K562 (cell line): Measurements from ENCODE around the gene GDF9. TPM values are rescaled to one million over a fixed set of nuclear protein-coding genes. Genes with fewer than 3 reads are reported as not detected.

Source experiments
- ARID4B ChIP-seq: sonication (generic); formaldehyde crosslinking; IDR thresholded peaks from 2 replicates; pipeline ENCODE4 v1.8.0; 2022; ENCODE audit warnings: mild to moderate bottlenecking, missing genetic modification reagents
- CAMTA2 ChIP-seq: fragments of 250-450 bp; sonication (Bioruptor Pico); conservative IDR thresholded peaks from 2 replicates; pipeline ENCODE4 v1.5.1; 2022
- CEBPZ ChIP-seq: fragments of 150-350 bp; IDR thresholded peaks from 2 replicates; pipeline ENCODE4 v1.6.1; 2014; ENCODE audit warnings: low read depth, mild to moderate bottlenecking, low read length, borderline replicate concordance
- CTCF ChIP-seq, 3 experiments: IDR thresholded peaks in 2 of 3; conservative IDR thresholded peaks in 1 of 3; 2 replicates each; pipeline ENCODE4 v1.5.1; 2011 to 2012; ENCODE audit warnings: low read length in 3 of 3, mild to moderate bottlenecking in 3 of 3, control low read depth in 2 of 3, improper control_type of control experiment in 1 of 3, inconsistent platforms in 1 of 3, low read depth in 1 of 3, mixed read lengths in 1 of 3, moderate library complexity in 1 of 3; ENCODE audit not compliant: insufficient read depth in 2 of 3
- EP300 ChIP-seq: IDR thresholded peaks from 2 replicates; pipeline ENCODE4 v1.6.1; 2012; ENCODE audit warnings: low read length, improper control_type of control experiment
- EP400 ChIP-seq: fragments of 450-650 bp; IDR thresholded peaks from 2 replicates; pipeline ENCODE4 v1.6.1; 2017; ENCODE audit warnings: antibody characterized with exemption, mild to moderate bottlenecking, moderate library complexity
- FOXA3 ChIP-seq, 2 experiments: fragments of 450-650 bp in 1 of 2; sonication (generic) in 1 of 2; formaldehyde crosslinking; IDR thresholded peaks in 1 of 2; conservative IDR thresholded peaks in 1 of 2; 2 replicates each; pipeline versions ENCODE4 v1.4.0 to v1.8.0; 2020 to 2022; ENCODE audit warnings: mild to moderate bottlenecking in 2 of 2, missing genetic modification reagents in 1 of 2
- HMBOX1 ChIP-seq: sonication (generic); IDR thresholded peaks from 2 replicates; pipeline ENCODE4 v1.6.1; 2016
- HNRNPH1 ChIP-seq: fragments of 200-400 bp; formaldehyde crosslinking; optimal IDR thresholded peaks from 2 replicates; pipeline ENCODE3; 2017; ENCODE audit warnings: low read depth, mild to moderate bottlenecking, low read length, moderate library complexity
- NEUROD1 ChIP-seq: fragments of 150-350 bp; IDR thresholded peaks from 2 replicates; pipeline ENCODE4 v1.6.1; 2014; ENCODE audit warnings: borderline replicate concordance, low read length, low read depth; ENCODE audit not compliant: partially characterized antibody
- PPARD ChIP-seq: fragments of 250-450 bp; sonication (Bioruptor Pico); IDR thresholded peaks from 2 replicates; pipeline ENCODE4 v1.8.0; 2022; ENCODE audit warnings: inconsistent platforms, mild to moderate bottlenecking, moderate library complexity
- SAFB ChIP-seq: fragments of 200-400 bp; formaldehyde crosslinking; IDR thresholded peaks from 2 replicates; pipeline ENCODE4 v1.6.1; 2017; ENCODE audit warnings: low read depth, low read length, borderline replicate concordance
- ZNF124 ChIP-seq: sonication (generic); formaldehyde crosslinking; IDR thresholded peaks from 2 replicates; pipeline ENCODE4 v1.8.1; 2022; ENCODE audit warnings: missing genetic modification reagents
- ZNF277 ChIP-seq: fragments of 250-450 bp; sonication (Bioruptor Pico); IDR thresholded peaks from 2 replicates; pipeline ENCODE4 v1.8.0; 2022; ENCODE audit warnings: inconsistent platforms, mild to moderate bottlenecking, moderate library complexity, borderline replicate concordance
- polyA plus RNA-seq, 8 experiments: library from polyadenylated mRNA; depleted of rRNA in 4 of 8; stranded (reverse) in 5 of 8; unstranded in 3 of 8; fragments of >200 nt; fragmentation: Nextera tagmentation in 2 of 8; fragmentation: Illumina TruSeq in 1 of 8; extraction: Ambion mirVana in 2 of 8; extraction: Trizol in 1 of 8; gene quantifications; 2 replicates each; pipeline versions ENCODE4 v1.2.1 to v1.2.3, GENCODE V29; 2011 to 2014; ENCODE audit warnings: inconsistent platforms in 1 of 8, missing spikeins in 1 of 8
- total RNA-seq, 7 experiments: library from RNA; depleted of rRNA in 6 of 7; stranded (reverse); fragments of >200 nt in 6 of 7; fragmentation: Illumina TruSeq in 2 of 7; extraction: Trizol in 2 of 7; gene quantifications; 2 replicates each; pipeline versions ENCODE4 v1.2.1 to v1.2.3, GENCODE V29; 2011 to 2021; ENCODE audit warnings: low replicate concordance in 1 of 7

The GDF9 gene
- total and polyA plus RNA-seq, 9 of the 15 experiments (the other 6 are each of a cell fraction or from before 2014, with no cell fraction given): 0.10 to 0.70 (median 0.20) TPM; not detected in 1

GRCh38 chr5:132866342-132867045, at the start of gene GDF9, which contains the start of gene UQCRQ (continued):
- TF ChIP-seq ZNF277 (no peak), EP300 (peak; percentile 45; the same call in 1 of the 2 replicates), EP400 (peak; percentile 91), CTCF (IDR thresholded peaks at IDR 0.05 in 2 of 3, conservative IDR thresholded peaks at IDR 0.05 in 1 of 3; ENCODE audit: insufficient read depth in 2 of 3, low read depth in 1 of 3, low read length in 3 of 3) (peak; percentile 49 to 71 (median 55); a peak in 5 of 6 replicates), FOXA3 (CRISPR knock-in tag; conservative IDR thresholded peaks at IDR 0.05 in 1 of 2, IDR thresholded peaks at IDR 0.05 in 1 of 2) (no peak), CAMTA2 (CRISPR knock-in tag) (no peak), ARID4B (CRISPR knock-in tag) (peak; percentile 9; the same call in 1 of the 2 replicates), CEBPZ (no peak), ZNF124 (CRISPR knock-in tag) (no peak), NEUROD1 (peak; percentile 54), HNRNPH1 (no peak), PPARD (no peak), HMBOX1 (no peak), SAFB (peak; percentile 57; the same call in 1 of the 2 replicates)
